ENCODE measurements around the gene DMRTC2.

DMRTC2 gene

DNA sequence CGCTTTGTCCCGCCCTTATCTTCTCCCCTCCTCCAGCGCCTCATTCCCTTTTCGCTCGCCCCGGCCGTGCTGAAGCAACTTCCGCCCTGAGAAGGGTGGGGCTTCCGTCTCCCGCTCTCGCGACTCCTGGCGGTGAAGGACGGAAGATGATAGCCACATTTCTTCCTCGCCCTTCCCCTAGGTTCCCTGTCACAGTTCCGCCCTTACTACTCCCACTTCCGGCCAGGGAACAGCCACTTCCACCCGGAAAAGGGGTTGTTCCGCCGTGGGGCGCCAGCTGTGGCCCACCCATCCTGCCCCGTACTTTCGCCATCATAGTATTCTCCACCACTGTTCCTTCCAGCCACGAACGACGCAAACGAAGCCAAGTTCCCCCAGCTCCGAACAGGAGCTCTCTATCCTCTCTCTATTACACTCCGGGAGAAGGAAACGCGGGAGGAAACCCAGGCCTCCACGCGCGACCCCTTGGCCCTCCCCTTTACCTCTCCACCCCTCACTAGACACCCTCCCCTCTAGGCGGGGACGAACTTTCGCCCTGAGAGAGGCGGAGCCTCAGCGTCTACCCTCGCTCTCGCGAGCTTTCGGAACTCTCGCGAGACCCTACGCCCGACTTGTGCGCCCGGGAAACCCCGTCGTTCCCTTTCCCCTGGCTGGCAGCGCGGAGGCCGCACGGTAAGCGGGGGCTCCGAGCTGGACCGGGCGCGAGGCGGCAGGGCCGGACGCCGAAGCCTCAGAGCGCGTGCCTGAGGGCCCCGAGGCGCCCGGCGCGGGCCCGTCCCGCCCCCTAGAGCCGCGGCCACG, 15.0 kb downstream of the DMRTC2 start, which contains the start of gene RPS19:
TSS of gene RPS19 (plus strand) at position 638 of the 801 bp plus-strand sequence. CDS start 520 bp downstream, outside the sequence.
- H3K27ac Mint-ChIP-seq: peak within 1 kb of the TSS; percentile 100
- H3K27me3 Mint-ChIP-seq: no peaks in the 10 kb centered on the region
- H3K36me3 Mint-ChIP-seq: peaks cover 23% of the 10 kb centered on the region
- H3K4me3 Mint-ChIP-seq: peak within 1 kb of the TSS; percentile 95
- no peaks in the 10 kb centered on the region for H3K9me3 Mint-ChIP-seq (ENCODE audit: low read depth)
- H3K4me1 Mint-ChIP-seq (ENCODE audit: low read depth): peaks cover 39% of the 10 kb centered on the region

DNA sequence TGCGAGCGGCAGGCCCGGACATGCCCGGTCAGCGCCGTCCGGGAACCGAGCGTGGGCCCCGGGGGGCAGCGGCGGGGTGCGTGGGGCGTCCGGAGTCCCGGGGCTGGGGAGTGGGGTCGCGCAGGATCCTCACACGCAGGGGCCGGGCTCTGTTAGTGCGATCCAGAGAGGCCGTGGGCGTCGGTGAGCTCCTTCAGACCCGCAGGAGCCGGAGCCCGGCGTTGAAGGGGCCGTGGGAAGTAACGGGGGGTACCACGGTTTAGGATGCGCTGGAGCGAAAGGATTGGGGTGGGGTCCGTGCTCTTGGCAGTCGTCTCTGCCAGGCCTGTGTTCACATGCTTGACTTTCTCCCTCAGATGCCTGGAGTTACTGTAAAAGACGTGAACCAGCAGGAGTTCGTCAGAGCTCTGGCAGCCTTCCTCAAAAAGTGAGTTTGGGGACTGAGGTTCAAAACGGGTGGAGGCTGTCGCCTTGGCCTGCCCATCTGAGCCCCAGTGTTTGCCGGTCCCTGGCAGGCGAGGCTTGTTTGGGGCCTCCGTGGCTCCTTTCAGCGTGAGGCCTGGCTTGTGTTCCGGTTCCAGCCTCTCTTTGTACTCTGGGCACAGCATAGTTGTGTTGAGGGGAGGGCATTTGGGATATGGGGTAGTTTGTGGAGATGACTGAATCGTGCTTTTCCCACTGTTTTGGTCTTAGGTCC, 15.7 kb downstream of the DMRTC2 start:
- H3K36me3 Mint-ChIP-seq: peaks cover 23% of the 10 kb centered on the region
- peaks cover 42% of the 10 kb centered on the region for H3K4me1 Mint-ChIP-seq (ENCODE audit: low read depth)
- peak overlapping the region; percentile 95 for H3K4me3 Mint-ChIP-seq
- peak overlapping the region; percentile 96 for H3K27ac Mint-ChIP-seq
- H3K9me3 Mint-ChIP-seq (ENCODE audit: low read depth): no peaks in the 10 kb centered on the region
- no peaks in the 10 kb centered on the region for H3K27me3 Mint-ChIP-seq

DNA sequence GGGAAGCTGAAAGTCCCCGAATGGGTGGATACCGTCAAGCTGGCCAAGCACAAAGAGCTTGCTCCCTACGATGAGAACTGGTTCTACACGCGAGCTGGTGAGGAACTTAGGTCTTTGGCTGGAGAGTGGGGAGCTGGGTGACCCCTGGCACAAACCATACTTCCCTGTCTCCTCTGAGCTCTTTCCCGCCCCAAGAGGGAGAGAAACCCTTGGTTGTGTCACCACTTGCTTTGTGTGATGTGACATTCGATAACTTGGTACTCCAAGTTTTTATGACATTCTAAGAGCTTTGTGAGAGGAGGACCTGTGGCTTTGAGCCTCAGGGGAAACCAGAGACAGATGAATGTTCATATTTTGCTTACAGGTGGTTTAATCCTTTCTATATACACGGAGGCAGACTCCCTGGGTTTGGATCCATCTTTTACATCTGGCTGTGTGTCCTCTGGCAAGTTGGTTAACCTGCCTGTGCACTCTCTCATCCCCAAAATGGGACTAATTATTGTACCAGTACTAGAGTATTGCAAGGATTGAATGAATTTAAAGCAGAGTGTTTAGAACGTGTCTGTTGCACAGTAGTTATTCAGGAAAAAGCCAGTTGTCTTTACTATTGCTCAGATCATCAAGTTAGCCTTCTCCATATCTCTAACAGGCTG, 16.4 kb downstream of the DMRTC2 start:
- no peaks in the 10 kb centered on the region for H3K9me3 Mint-ChIP-seq (ENCODE audit: low read depth)
- H3K36me3 Mint-ChIP-seq: peaks cover 23% of the 10 kb centered on the region
- H3K4me3 Mint-ChIP-seq: peak overlapping the region; percentile 95
- no peaks in the 10 kb centered on the region for H3K27me3 Mint-ChIP-seq
- H3K4me1 Mint-ChIP-seq (ENCODE audit: low read depth): peaks cover 46% of the 10 kb centered on the region
- H3K27ac Mint-ChIP-seq: peak overlapping the region; percentile 96

DNA sequence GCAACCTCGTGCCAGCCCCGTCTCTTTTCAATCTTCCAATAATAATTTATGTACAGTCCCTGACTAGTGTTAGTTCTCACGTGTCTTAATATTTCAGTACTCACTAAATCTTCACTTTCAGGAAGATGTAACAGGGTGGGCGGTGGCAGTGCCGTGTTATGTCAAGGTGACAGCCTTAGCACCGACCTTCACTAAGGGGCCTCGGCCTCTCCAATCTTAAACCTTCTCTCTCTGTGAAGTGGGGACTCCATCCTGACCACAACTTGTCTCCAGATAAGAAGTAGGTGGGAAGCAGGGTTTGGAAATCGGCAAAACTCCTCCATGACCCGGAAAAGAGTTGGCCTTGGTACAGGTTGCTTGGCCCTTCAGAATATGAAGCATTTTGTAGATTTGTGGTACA, 17.0 kb downstream of the DMRTC2 start:
- H3K4me1 Mint-ChIP-seq (ENCODE audit: low read depth): peaks cover 49% of the 10 kb centered on the region
- H3K27ac Mint-ChIP-seq: peak overlapping the region; percentile 96
- peak overlapping the region; percentile 95 for H3K4me3 Mint-ChIP-seq
- no peaks in the 10 kb centered on the region for H3K9me3 Mint-ChIP-seq (ENCODE audit: low read depth)
- no peaks in the 10 kb centered on the region for H3K27me3 Mint-ChIP-seq
- H3K36me3 Mint-ChIP-seq: peaks cover 23% of the 10 kb centered on the region

DNA sequence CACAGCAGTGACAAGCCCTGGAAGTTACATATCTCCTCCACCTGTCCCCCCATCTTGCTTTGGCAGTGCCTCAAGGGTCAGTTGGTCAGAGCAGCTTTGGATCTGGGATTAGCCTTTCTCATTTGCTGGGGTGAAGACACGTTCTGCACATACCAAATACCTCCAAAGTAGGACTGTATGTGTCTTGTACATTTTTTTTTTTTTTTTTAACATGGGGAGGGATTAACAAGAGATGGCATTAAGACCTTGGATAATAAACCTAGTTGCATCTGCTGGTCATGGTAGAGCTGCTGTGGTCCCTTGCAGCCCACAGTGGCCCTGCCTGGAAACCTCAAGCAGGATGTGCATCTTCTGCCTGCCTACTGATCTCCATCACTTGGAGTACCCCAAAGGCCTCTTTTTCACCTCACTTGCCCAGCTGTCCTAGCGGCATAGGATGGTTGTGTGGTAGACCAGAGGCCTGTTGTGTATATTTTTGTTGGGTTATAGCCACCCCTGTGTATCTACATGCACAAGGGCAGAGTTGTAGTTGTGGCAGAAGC, 17.7 kb downstream of the DMRTC2 start:
- Mint-ChIP-seq H3K9me3 (ENCODE audit: low read depth) (no peaks in the 10 kb centered on the region), H3K27ac (peak overlapping the region; percentile 96), H3K4me3 (peak overlapping the region; percentile 95), H3K27me3 (no peaks in the 10 kb centered on the region), H3K36me3 (peaks cover 23% of the 10 kb centered on the region), H3K4me1 (ENCODE audit: low read depth) (peaks cover 53% of the 10 kb centered on the region)

DNA sequence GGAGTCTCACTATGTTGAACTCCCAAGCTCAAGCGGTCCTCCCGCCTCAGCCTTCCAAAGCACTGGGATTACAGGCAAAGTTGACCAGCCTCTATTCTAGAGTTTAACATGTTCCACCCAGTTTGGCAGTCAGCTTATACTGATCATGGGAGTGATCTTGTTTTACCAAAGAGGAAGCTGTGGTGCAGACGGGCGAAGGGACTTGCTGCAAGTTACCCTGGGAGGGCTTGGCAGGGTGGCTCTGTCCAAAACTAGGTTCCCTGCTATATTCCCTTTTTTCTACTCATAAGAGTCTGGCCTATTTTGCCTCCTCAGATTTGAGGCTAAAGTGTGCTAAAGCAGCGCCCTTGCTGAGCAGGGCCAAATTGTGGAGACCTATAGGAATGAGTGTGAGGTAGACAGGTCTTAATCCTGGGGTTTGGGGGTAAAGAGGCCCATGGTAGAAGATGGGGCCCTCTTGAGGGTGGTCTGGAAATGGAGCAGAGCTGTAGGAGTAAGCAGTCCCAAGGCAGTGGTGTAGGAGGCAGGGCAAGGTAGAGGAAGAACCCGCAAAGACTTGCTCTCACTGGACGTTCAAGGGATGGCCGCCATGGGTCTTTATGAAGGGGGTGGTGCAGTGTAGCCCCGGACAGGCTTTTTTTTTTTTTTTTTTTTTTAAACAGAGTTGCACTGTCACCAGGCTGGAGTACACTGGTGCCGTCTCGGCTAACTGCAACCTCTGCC, 18.5 kb downstream of the DMRTC2 start:
- Mint-ChIP-seq H3K4me1 (ENCODE audit: low read depth) (peaks cover 61% of the 10 kb centered on the region), H3K36me3 (peaks cover 25% of the 10 kb centered on the region), H3K27me3 (no peaks in the 10 kb centered on the region), H3K27ac (peak overlapping the region; percentile 96), H3K4me3 (peak overlapping the region; percentile 95), H3K9me3 (ENCODE audit: low read depth) (no peaks in the 10 kb centered on the region)

DNA sequence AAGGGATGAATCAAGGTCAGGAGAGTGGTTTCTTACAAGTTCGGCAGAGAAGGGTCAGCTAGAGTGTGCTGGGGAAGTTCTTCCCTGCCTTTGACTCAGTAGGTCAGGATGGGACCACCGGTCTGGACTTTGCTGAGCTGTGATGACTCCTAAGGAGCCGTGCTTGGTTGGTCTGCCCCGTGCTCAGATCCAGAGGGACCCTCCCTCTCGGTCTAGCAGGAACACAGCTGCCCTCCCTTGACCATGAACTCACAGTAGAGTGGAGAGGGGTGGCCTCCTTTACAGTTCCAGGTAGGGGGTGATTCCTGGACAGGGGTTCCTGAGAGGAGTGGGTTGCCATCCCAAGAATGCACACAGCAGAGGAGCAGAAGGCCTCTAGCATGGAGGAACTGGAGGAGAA, 19.5 kb downstream of the DMRTC2 start:
- peaks cover 25% of the 10 kb centered on the region for H3K36me3 Mint-ChIP-seq
- H3K27ac Mint-ChIP-seq: peak overlapping the region; percentile 91
- peak overlapping the region; percentile 82 for H3K4me3 Mint-ChIP-seq
- H3K4me1 Mint-ChIP-seq (ENCODE audit: low read depth): peaks cover 64% of the 10 kb centered on the region
- H3K9me3 Mint-ChIP-seq (ENCODE audit: low read depth): no peaks in the 10 kb centered on the region
- H3K27me3 Mint-ChIP-seq: no peaks in the 10 kb centered on the region

DNA sequence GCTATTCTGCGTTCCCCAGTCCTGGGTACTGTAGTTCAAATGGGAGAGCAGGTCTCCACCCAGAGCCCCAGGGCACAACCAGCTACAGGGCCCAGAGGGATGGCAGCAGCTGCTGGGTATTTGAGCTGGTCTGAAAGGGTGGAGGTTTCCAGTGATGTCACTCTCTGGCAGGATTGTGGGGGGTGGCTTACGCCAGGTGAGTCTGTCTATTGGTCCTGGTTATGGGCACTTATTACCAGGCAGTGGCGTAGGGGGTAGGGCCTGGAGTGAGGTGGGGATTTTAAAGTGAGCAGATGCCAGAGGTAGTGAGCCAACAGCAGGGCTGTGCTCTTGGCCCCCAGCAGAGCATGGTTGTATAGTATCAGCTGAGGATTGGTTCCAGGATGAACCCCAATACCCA, 21.4 kb downstream of the DMRTC2 start:
- Mint-ChIP-seq H3K4me3 (peak overlapping the region; percentile 65), H3K27me3 (no peaks in the 10 kb centered on the region), H3K27ac (peak overlapping the region; percentile 87), H3K4me1 (ENCODE audit: low read depth) (peaks cover 79% of the 10 kb centered on the region), H3K9me3 (ENCODE audit: low read depth) (no peaks in the 10 kb centered on the region), H3K36me3 (peaks cover 23% of the 10 kb centered on the region)

DNA sequence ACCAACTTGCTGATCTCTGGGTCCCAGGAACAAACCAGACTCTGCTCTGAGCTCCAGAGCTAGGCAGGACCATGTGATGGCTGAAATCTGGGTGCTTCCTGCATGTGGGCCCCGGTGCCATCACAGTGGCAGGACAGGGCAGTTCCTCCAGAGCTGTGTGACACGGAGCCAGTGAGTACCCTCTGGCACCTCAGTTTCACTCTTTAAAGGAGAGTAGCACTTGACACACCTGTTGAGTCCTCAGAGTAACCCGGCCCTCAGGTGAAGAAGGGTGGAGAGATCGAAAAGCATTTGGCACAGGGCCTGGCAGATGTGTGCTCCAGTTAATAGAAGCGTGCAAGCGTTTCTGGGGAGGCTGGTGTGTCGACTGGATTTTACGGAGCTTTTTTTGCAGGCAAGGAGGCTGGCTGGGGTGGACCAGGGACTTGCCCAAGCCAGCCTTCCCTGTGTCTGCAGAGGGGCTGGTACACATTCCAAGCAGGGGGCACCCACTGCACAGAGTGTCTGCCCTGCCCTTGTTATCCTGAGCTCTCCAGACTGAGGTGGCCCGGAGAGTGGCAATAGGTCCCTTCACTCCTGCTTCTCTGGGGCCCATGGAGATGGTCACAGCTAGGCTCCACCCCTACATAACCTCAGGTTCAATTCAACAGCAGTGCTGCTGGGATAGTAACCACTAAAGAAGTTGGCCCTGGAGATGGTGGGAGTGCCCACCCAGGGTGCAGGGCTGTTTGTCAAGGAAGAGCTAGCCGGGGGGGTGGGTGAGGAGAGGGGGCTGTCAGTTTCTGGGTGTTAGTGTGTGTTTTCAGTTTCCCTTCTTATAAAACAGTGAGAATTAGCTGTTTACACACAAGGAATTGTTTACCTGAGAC, 23.5 kb downstream of the DMRTC2 start:
- Mint-ChIP-seq H3K36me3 (peaks cover 14% of the 10 kb centered on the region), H3K4me1 (ENCODE audit: low read depth) (peaks cover 78% of the 10 kb centered on the region), H3K9me3 (ENCODE audit: low read depth) (no peaks in the 10 kb centered on the region), H3K27ac (peak overlapping the region; percentile 95), H3K4me3 (peak overlapping the region; percentile 73), H3K27me3 (no peaks in the 10 kb centered on the region)

DNA sequence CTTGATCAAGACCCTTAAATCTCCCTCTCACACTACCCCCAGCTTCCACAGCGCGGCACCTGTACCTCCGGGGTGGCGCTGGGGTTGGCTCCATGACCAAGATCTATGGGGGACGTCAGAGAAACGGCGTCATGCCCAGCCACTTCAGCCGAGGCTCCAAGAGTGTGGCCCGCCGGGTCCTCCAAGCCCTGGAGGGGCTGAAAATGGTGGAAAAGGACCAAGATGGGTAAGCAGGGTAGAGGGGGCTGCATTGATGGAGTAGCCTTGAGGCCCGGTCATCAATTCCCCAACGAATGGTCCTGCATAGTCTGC, 24.1 kb downstream of the DMRTC2 start:
- peak overlapping the region; percentile 95 for H3K27ac Mint-ChIP-seq
- H3K4me1 Mint-ChIP-seq (ENCODE audit: low read depth): peaks cover 81% of the 10 kb centered on the region
- peaks cover 12% of the 10 kb centered on the region for H3K36me3 Mint-ChIP-seq
- no peaks in the 10 kb centered on the region for H3K9me3 Mint-ChIP-seq (ENCODE audit: low read depth)
- H3K4me3 Mint-ChIP-seq: peak overlapping the region; percentile 73
- no peaks in the 10 kb centered on the region for H3K27me3 Mint-ChIP-seq

DNA sequence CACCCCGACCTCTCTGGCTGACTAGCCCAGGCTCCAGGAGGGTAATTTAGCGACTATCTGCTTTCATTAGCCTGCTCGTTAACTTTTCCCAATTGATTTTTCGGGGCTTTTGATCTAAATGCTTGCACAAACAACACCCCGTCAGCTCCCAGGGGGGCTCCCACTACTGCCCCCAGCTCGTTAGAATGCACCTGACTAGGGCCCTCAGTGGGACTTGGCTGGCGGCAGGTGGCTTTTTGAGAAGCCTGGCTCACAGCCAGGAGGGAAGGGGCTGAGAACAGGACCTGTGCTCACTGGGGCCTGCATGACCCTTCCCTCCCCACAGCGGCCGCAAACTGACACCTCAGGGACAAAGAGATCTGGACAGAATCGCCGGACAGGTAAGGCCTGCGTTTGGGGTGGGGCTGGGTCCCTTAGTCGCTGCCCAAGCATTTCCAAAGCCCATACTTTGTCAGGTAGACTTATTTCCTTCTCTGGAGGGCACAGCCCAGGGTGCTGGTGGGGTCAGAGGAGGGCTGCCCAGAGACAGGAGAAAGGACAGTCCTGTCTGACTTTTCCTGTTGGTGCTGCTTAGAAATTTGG, 24.6 kb downstream of the DMRTC2 start:
- H3K27ac Mint-ChIP-seq: peak overlapping the region; percentile 95
- H3K36me3 Mint-ChIP-seq: peaks cover 9% of the 10 kb centered on the region
- H3K4me3 Mint-ChIP-seq: peak overlapping the region; percentile 73
- H3K27me3 Mint-ChIP-seq: no peaks in the 10 kb centered on the region
- no peaks in the 10 kb centered on the region for H3K9me3 Mint-ChIP-seq (ENCODE audit: low read depth)
- H3K4me1 Mint-ChIP-seq (ENCODE audit: low read depth): peaks cover 81% of the 10 kb centered on the region

DNA sequence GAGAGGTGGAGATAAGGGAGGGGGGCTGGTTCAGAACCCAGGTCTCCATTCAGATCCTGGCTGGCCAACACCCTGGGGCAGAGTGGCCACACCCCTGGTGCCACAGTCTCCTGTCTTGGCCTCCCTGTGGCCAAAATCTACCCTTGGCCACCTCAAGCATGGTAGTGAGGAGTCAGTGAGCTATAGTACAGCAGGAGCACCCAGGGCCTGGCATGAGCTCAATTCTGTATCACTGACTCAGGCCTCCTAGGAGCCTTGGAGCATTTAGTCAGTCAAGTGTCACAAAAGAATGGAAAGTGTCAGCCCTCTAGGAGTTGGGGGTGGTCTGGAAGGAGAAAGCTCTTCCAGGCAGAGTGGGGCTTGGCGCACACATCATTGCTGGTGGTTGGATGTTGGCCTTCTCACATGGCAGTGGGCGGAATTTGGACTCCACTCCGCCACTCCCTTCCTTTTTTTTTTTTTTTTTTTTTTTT, 25.6 kb downstream of the DMRTC2 start:
- H3K4me1 Mint-ChIP-seq (ENCODE audit: low read depth): peaks cover 82% of the 10 kb centered on the region
- peak overlapping the region; percentile 73 for H3K4me3 Mint-ChIP-seq
- H3K9me3 Mint-ChIP-seq (ENCODE audit: low read depth): no peaks in the 10 kb centered on the region
- peak overlapping the region; percentile 95 for H3K27ac Mint-ChIP-seq
- H3K27me3 Mint-ChIP-seq: no peaks in the 10 kb centered on the region
- peaks cover 9% of the 10 kb centered on the region for H3K36me3 Mint-ChIP-seq

DNA sequence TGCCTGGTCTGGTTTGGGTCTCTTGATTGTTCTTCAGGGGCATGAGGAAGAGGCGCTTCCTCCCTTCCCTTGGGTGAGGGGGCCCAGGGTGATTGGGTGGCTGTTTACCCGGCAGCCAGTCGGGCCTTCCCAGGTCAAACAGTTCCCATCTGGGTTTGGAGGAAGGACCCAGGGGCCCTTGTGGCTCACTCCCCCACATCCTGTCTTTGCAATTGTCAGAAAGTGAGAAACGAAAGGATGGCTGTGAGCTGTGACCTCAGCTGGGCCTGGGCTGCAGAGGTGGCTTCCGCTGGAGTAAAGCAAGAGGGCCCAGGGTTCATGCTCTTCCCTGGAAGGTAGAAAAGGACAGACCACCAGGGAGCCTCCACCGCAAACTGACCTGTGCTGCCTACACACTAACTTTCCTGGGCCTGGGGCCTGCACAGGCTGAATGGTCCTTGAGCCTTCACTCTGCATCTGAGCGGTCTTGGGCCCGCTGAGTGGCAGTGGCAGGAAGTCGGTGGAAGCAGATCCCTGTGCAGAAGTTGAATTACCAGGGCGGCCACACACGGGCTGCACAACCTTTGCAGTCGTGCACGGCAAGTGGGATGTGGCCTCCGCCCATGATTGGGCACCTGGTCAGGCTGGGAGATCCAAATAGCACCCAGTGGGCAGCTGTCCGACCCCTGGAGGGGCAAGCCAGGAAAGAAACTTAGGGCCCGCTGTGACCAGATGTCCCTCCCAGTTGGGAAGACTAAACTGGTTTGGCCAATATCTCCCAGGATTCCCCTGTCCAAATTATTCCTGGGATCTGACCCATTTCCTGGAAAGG, 26.9 kb downstream of the DMRTC2 start:
- H3K36me3 Mint-ChIP-seq: peaks cover 9% of the 10 kb centered on the region
- H3K9me3 Mint-ChIP-seq (ENCODE audit: low read depth): no peaks in the 10 kb centered on the region
- peaks cover 86% of the 10 kb centered on the region for H3K4me1 Mint-ChIP-seq (ENCODE audit: low read depth)
- H3K4me3 Mint-ChIP-seq: peak overlapping the region; percentile 84
- H3K27me3 Mint-ChIP-seq: no peaks in the 10 kb centered on the region
- H3K27ac Mint-ChIP-seq: peak overlapping the region; percentile 97
